Lung microvascular endothelial cell (primary cell): ENCODE results near the gene TK2. TPM values are rescaled to one million over a fixed set of nuclear protein-coding genes. Genes with fewer than 3 reads are reported as not detected.

Experiments
- DNase-seq, 2 donors: peaks; one replicate each; pipeline versions ENCODE4 v3.0.0 to v3.0.0-alpha.2; 2010; ENCODE audit warnings: low read depth in 2 of 2
- total RNA-seq: library from RNA; depleted of rRNA; stranded (reverse); fragments of >200 nt; gene quantifications from 2 replicates; pipeline ENCODE4 v1.2.1, GENCODE V29; 2014

The TK2 gene
- total RNA-seq, 1 donor from 2014 or later = 29.2 TPM

DNA sequence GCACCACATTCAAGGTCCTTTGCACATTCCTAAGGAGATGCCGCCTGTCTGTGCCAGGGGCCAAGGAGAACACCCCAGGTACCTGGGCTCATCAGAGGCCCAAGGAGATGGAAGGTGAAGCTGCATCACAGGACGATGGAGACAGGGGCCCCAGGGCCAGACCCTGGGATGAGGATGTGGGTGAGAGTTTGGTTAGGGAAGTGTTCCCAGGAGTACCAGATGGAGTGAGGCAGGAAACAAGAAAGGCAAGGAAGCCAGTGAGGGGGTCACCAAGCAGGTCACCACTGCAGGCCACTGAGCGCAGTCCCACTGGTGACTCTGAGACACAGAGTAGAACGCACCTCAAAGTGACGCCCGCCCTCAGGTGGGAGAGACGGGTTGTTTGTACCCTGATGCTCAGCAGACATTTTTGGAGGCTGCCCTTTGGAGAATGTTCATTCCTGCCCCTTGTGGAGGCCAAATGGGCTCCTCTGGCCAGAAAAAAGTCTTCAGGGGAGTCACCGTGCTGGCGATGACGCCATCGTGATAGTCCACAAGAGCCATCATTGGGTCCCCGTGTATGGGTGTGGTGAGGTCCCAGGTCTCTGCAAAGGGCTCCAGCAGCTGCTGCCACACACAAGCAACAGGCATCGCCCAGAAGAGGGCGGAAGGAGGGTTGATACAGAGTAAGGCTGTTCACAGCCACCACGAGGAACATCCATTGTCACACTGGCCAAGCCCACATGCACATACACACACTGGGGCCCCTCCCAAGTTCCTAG, 65.3 kb downstream of the TK2 start:
- no peak for DNase-seq

DNA sequence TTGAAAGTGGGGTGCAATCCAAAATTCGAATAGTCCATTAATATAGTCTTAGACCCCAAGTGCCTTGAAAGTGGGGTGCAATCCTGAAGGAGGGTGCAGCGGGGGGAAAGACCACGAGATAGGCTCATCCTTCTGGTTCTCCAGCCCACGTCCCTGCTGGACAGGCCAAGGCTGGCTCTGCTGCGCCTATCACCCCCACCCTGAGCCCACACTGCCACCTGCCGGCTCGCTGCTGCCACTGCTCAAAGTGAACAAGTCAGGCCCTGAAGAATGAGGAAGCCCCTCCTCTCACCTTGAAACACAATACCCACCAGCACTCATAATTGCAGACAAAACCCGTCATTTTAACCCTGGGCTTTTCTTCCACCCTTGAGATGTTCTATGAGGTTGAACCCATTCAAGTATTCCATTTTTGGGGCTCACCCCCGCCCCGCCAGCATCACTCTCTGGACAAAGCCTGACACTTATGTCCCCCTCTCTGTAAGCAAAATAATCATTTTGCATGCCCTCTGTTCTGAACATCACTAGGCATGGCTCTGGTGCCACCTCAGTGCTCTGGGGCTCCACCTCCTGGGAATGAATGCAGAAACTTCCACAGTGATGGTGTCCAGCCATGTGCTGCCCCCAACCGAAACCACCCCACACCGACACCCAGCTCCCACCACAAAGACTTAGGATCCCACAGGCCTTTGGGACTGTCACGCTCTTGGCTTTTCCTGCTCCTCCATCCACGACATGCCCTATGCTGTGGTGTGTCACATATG, 66.1 kb downstream of the TK2 start:
- peak; percentile 78 to 85 for DNase-seq

GRCh38 chr16:66481943-66482390, 68.0 kb downstream of the TK2 start:
- DNase-seq = no peak

GRCh38 chr16:66481081-66481942, 68.6 kb downstream of the TK2 start:
- DNase-seq = no peak

GRCh38 chr16:66480265-66481080, 69.4 kb downstream of the TK2 start:
- no peak for DNase-seq

- no peak for DNase-seq
Observed at GRCh38 chr16:66479661-66480264, 70.2 kb downstream of the TK2 start.

DNA sequence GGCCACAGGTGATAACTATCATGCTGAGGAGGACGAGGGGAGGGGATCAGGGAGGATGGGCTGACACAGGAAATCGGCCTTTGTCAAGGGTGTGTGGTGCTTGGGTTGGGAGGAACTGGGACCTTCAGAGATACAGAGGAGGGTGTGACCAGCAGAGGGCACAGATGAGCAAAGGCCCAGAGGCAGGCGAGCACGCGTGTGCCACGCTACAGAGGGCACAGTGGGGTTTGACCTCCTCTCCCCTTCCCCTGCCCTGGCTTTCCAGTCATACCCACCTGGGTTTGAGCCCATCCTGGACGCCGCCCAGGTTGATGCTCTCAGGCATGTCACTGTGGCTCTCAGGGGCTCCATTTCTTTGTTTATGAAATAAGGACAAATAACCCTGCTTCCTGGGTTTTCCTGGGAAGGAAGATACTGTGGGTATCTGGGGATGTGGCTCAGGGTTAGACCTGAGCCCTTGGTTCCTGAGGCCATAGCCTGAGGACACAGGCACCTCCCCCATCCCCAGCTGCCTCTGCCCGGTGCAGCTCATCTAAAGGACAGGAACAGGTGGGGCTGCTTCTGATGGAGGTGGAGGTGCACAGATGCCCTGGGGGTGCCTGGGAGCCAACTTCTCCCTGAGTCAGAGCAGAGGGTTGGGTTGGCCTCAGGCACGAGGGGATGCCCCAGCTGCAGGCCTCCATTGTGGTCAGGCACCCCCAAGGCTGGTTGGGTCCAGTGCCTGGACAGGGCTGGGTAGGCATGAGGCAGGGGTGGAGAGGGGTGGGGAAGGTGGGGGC, 71.0 kb downstream of the TK2 start:
- DNase-seq = peak; percentile 61 to 67

GRCh38 chr16:66477028-66477515, 72.8 kb downstream of the TK2 start:
- DNase-seq = no peak

DNA sequence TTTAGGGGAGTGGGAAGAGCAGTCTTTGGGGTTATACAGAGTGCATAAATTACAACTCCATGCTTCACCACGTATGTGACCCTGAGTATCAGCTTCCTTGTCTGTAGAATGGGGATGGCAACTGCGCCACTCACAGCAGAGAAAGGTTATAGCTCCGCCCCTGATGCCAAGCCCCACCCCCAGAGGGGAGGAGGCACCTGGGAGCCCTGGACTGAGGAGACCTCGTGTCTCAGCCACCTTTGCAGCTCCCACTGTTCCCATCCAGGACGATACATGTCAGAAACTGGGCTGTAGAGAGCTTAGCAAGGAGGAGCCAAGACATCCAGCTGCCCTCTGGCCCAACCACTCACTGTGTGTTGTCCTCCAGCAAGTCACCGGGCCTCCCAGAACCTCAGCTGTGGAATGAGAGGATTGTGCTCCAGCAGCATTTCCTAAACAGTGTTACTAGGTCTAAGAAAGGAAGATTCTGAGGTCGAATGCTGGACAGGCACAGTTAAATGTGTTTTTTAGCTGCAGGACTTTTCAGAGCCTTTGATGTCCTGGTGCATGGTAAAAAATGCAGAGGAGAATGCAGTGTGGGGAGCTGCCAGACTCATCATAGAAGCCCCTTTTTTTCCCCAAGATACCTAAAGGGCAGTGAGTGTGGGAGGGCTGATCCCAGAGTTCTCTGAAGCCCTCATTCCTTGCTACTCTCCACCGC, 73.4 kb downstream of the TK2 start:
- DNase-seq = no peak

GRCh38 chr16:66475232-66475631, 74.7 kb downstream of the TK2 start:
- no peak for DNase-seq

- peak; percentile 28 to 61 for DNase-seq
Observed at GRCh38 chr16:66474750-66475199, 75.1 kb downstream of the TK2 start.

GRCh38 chr16:66473654-66474519, 76.0 kb downstream of the TK2 start:
- no peak for DNase-seq

DNA sequence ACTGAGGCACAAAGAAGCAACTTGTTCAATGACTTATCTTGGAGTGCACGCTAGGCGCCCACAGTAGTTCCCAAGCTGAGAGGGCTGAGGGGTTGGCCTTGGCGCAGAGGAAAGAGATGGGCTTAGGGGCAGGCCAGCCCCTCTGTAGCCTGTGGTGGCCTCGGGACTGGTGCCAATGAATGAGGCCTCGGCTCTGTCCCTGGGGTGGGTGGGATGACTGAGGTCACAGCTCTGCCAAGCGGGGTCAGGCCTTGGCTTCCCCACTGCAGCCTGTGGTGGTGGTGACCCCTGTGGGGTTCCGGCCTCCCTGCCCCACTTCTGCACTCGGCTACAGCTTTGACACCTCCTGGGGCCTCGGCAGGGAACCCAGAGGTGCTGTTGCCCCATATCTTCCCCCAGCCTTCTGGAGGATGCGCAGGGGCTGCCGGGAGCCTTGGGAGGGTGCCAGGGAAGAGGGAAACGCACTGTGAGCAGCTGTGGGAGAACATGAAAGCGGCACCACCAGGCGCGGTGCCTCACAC, 76.8 kb downstream of the TK2 start:
- no peak for DNase-seq

GRCh38 chr16:66471716-66472393, 78.1 kb downstream of the TK2 start:
- no peak for DNase-seq

- DNase-seq = no peak
Observed at GRCh38 chr16:66471264-66471663, 78.7 kb downstream of the TK2 start.

GRCh38 chr16:66470556-66470955, 79.4 kb downstream of the TK2 start:
- no peak for DNase-seq

DNA sequence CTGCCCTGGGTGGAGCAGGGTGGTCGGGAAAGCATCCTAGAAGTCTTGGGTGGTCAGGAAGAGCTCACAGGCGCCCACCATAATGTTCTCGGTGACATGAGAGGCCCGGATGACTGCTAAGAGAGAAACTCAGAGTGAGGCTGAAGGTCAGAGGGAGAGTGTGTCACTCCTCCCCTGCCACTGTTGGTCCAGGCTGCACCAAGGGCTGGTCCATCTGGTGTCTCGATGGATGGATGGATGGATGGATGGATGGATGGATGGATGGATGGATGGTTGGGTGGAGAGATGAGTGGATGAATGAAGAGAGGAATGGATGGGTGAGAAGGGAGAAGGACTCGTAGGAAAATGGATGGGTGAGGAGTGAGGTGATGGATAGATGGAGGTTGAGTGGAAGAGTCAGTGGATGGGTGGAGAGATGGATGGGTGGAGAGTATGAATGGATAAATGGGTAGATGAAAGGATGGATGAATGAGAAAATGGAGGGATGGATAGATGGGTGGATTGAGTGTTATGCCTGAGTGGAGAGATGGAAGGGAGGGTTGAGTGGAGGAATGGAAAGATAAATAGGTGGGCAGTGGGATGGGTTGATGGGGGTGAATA, 79.9 kb downstream of the TK2 start:
- no peak for DNase-seq
